GM13976 (cell line): ENCODE data around the gene MAVS.

Source experiments
- DNase-seq: peaks from one replicate; pipeline ENCODE4 v3.0.0; 2012; ENCODE audit warnings: low spot score
- CTCF ChIP-seq: IDR thresholded peaks from 2 replicates; pipeline ENCODE4 v1.5.1; 2012; ENCODE audit warnings: borderline replicate concordance, mild to moderate bottlenecking; ENCODE audit not compliant: insufficient read depth; ENCODE audit errors: extremely low read depth, missing control alignments, control extremely low read depth
- in situ Hi-C: fragments of 300-500 bp; cut with MboI; formaldehyde crosslinking; loops from one replicate; pipeline ENCODE4 v1.12.0; 2022; ENCODE audit warnings: low sequenced_read_pairs, mixed read lengths, inconsistent platforms; ENCODE audit not compliant: unreplicated experiment

The MAVS gene

GRCh38 chr20:3813848-3814581, 32.6 kb upstream of the MAVS start:
- no peak for TF ChIP-seq CTCF
- DNase-seq = no peak
- in situ Hi-C loops = no loop called here

GRCh38 chr20:3814928-3815495, 31.6 kb upstream of the MAVS start:
- DNase-seq = no peak
- TF ChIP-seq CTCF = no peak
- in situ Hi-C loops = no loop called here

GRCh38 chr20:3815703-3816315, 30.8 kb upstream of the MAVS start:
- in situ Hi-C loops = no loop called here
- no peak for DNase-seq
- TF ChIP-seq CTCF = no peak

- DNase-seq = peak; percentile 74
- in situ Hi-C loops = no loop called here
- TF ChIP-seq CTCF = peak; percentile 66
Observed at GRCh38 chr20:3818155-3819151, 28.2 kb upstream of the MAVS start.

- TF ChIP-seq CTCF = no peak
- no peak for DNase-seq
- in situ Hi-C loops = no loop called here
Observed at GRCh38 chr20:3819411-3820047, 27.1 kb upstream of the MAVS start.

GRCh38 chr20:3820048-3820900, 26.4 kb upstream of the MAVS start, which contains the start of gene AP5S1:
TSS of gene AP5S1 (plus strand) at chr20:3820547. CDS start at chr20:3822118, 1,571 bp downstream.
- in situ Hi-C loops = no loop called here
- TF ChIP-seq CTCF = peak; percentile 88

More at GRCh38 chr20:3820048-3820900, 26.4 kb upstream of the MAVS start, which contains the start of gene AP5S1:
- peak; percentile 94 for DNase-seq
